Measurements from ENCODE around the gene PAFAH1B1.

DNA sequence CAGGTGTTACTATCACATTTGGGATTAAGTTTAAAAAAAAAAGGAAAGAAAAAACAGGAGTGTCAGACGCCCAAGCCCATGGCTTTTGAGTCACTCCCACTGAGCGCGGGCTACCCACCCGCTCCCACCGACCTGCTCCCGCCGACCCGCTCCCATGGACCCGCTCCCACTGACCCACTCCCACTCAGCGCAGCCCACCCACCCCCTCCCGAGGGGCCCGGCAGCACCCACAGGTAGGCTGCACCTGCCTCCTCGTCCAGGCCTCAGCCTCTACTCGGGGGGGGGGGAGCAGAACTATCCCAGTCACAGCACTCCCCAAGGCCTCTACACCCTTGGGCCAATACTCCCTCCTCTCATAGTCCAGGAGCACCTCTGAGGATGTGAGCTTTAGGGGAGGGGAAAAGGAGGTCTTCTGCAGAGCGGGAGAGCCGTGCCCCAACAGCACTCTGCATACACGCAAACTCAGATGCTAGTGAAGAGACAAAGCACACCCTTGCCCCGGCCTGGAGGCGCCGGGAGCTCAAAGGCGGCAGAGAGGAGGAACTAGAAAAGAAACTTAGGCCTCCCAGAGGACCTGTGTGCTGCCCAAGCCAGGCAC lies 115.2 kb downstream of the PAFAH1B1 start:
- TF ChIP-seq, protein P1, sequence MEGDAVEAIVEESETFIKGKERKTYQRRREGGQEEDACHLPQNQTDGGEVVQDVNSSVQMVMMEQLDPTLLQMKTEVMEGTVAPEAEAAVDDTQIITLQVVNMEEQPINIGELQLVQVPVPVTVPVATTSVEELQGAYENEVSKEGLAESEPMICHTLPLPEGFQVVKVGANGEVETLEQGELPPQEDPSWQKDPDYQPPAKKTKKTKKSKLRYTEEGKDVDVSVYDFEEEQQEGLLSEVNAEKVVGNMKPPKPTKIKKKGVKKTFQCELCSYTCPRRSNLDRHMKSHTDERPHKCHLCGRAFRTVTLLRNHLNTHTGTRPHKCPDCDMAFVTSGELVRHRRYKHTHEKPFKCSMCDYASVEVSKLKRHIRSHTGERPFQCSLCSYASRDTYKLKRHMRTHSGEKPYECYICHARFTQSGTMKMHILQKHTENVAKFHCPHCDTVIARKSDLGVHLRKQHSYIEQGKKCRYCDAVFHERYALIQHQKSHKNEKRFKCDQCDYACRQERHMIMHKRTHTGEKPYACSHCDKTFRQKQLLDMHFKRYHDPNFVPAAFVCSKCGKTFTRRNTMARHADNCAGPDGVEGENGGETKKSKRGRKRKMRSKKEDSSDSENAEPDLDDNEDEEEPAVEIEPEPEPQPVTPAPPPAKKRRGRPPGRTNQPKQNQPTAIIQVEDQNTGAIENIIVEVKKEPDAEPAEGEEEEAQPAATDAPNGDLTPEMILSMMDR (IDR thresholded peaks at IDR 0.05) = no peak
- no peak for TF ChIP-seq POLR2A (IDR thresholded peaks at IDR 0.05)

Measured in esophagus squamous epithelium (tissue), 4 donors.